NCI-H345 treated with DMSO at 0.1 percent for 48 hours (cell line): Measurements from ENCODE around the gene CD7.

ENCODE experiments used
- DNase-seq: peaks from one replicate; lab custom pipeline; 2025; ENCODE audit not compliant: unreplicated experiment; lab: John Stamatoyannopoulos, UW

CD7 gene

GRCh38 chr17:82280537-82280936 is 36.9 kb downstream of the CD7 start:
- no peak for DNase-seq

GRCh38 chr17:82278786-82279391 is 38.5 kb downstream of the CD7 start:
- DNase-seq: peak; percentile 78

- no peak for DNase-seq
Observed at GRCh38 chr17:82278308-82278707, 39.1 kb downstream of the CD7 start.

- no peak for DNase-seq
Observed at GRCh38 chr17:82277851-82278250, 39.6 kb downstream of the CD7 start.

GRCh38 chr17:82276938-82277337 is 40.5 kb downstream of the CD7 start:
- no peak for DNase-seq

GRCh38 chr17:82275326-82275725 is 42.1 kb downstream of the CD7 start:
- no peak for DNase-seq

GRCh38 chr17:82274134-82275020 is 43.0 kb downstream of the CD7 start:
- DNase-seq: no peak

- peak; percentile 85 for DNase-seq
Observed at GRCh38 chr17:82273327-82274133, 43.9 kb downstream of the CD7 start, which contains the start of gene CSNK1D. TSS of gene CSNK1D (minus strand) at chr17:82273700. CDS start at chr17:82273381, 319 bp downstream.

- DNase-seq: no peak
Observed at GRCh38 chr17:82272495-82273326, 44.7 kb downstream of the CD7 start.

- DNase-seq: no peak
Observed at GRCh38 chr17:82271401-82271800, 46.0 kb downstream of the CD7 start.

- DNase-seq: no peak
Observed at GRCh38 chr17:82270651-82271050, 46.8 kb downstream of the CD7 start.

- no peak for DNase-seq
Observed at GRCh38 chr17:82269882-82270500, 47.4 kb downstream of the CD7 start.

- no peak for DNase-seq
Observed at GRCh38 chr17:82269138-82269881, 48.1 kb downstream of the CD7 start.

- no peak for DNase-seq
Observed at GRCh38 chr17:82267575-82268379, 49.6 kb downstream of the CD7 start.

- no peak for DNase-seq
Observed at GRCh38 chr17:82266142-82266541, 51.3 kb downstream of the CD7 start.
